ENCODE data around the gene BCR.

Gene BCR

DNA sequence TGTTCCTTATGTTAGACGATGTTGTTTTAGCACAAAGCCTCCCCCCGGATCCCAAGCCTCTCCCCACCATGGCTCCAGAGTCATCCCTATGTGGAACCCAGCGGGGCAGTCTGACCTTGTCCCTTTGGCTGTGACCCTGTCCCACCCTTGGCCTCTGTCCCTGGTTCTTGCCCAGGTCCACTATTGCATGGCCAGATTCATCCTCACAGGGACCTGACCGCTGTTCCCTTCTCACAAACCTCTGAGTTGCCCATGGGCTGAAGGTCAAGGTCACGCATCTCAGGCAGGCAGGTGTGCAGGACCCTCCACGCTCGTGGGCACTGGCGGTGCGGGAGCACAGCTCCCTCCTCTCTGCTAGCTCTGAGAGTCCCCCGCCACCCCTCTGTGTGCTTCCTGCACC is 39.0 kb downstream of the BCR start:
- in situ Hi-C loops (cut with HindIII; ENCODE audit: low sequenced_read_pairs), result no loop called here
- no peak for DNase-seq (ENCODE audit: low read depth, low spot score)
- H3K4me3 ChIP-seq (ENCODE audit: low read depth, low read length), result no peak overlapping the region
- TF ChIP-seq, protein P1, sequence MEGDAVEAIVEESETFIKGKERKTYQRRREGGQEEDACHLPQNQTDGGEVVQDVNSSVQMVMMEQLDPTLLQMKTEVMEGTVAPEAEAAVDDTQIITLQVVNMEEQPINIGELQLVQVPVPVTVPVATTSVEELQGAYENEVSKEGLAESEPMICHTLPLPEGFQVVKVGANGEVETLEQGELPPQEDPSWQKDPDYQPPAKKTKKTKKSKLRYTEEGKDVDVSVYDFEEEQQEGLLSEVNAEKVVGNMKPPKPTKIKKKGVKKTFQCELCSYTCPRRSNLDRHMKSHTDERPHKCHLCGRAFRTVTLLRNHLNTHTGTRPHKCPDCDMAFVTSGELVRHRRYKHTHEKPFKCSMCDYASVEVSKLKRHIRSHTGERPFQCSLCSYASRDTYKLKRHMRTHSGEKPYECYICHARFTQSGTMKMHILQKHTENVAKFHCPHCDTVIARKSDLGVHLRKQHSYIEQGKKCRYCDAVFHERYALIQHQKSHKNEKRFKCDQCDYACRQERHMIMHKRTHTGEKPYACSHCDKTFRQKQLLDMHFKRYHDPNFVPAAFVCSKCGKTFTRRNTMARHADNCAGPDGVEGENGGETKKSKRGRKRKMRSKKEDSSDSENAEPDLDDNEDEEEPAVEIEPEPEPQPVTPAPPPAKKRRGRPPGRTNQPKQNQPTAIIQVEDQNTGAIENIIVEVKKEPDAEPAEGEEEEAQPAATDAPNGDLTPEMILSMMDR (IDR thresholded peaks at IDR 0.05; ENCODE audit: low read depth, low read length), result no peak

DNA sequence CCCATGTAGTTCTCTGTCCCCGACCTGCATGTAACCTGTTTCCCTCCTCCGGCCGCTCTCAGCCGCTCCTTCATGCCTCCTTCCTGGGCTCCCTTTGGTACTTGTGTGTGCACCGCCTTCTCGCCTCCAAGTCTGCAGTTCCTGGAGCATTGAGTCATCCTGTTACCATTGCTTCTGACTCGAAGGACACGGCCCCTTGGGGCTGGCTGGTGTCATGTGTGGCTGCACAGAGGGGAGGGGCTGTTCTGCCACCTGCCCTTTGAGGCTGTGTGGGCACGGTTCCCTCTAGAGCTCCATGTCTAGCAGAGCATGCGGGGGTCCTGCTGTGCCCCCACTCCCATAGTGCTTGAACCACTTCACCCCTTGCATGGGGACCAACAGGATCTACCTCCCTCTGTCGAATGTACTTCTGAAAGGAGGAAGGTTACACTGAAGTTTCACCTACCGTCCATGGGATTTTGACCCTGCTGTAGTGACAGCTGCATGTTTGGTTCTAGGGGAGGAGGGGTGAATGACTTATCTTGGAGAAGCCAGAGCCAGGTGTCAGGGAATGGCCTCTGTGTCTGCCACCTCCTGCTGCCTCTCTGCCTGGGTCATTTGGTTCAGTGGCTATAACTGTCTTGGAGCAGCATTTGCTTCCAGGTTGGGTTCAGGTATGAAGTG is 39.6 kb downstream of the BCR start:
- in situ Hi-C loops (cut with HindIII; ENCODE audit: low sequenced_read_pairs), result no loop called here
- peak; percentile 47 for DNase-seq (ENCODE audit: low read depth, low spot score)
- no peak overlapping the region for H3K4me3 ChIP-seq (ENCODE audit: low read depth, low read length)
- TF ChIP-seq, protein P1 (IDR thresholded peaks at IDR 0.05; ENCODE audit: low read depth, low read length), result no peak

DNA sequence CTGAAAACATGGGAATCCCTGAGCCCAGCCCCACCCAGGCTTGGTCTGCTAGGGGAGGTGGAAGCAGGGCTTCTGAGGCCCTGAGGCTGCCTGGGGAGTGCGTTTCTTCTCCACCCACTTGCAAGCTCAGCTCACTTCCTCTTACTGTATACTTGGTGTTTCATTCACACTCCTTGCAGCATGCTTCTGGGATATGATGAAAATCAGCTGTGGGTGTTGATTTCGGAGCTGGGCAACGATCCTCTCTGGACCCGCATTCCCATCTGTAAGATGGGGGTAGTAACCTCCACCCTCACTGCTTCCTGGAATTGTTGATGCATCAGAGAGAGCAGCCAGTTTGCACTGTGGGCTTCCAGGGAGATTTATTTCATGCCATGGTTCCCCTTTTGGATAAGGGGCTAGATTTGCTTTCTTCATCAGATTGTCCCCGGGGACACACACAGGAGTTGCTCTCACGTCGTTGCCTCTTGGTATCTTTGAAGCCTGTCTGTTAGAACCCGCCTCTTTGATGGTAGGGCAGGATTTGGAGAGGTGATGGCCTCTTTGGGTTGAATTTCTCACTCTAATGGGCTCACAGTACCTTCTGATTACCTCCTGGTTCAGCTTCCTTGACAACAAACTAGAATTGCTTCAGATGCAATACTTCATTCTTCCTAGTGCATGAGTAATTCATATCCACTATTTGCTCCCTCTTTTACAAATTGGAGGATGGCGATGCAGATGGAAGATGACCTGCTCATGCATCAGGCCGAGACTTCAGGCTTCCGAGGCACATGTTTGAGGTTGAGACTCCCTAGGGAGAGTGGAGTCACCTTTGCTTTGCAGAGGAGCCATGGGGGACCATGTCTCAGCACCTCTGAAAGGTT is 40.4 kb downstream of the BCR start:
- DNase-seq (ENCODE audit: low read depth, low spot score), result no peak
- H3K4me3 ChIP-seq (ENCODE audit: low read depth, low read length), result no peak overlapping the region
- TF ChIP-seq, protein P1 (IDR thresholded peaks at IDR 0.05; ENCODE audit: low read depth, low read length), result no peak
- in situ Hi-C loops (cut with HindIII; ENCODE audit: low sequenced_read_pairs), result no loop called here

DNA sequence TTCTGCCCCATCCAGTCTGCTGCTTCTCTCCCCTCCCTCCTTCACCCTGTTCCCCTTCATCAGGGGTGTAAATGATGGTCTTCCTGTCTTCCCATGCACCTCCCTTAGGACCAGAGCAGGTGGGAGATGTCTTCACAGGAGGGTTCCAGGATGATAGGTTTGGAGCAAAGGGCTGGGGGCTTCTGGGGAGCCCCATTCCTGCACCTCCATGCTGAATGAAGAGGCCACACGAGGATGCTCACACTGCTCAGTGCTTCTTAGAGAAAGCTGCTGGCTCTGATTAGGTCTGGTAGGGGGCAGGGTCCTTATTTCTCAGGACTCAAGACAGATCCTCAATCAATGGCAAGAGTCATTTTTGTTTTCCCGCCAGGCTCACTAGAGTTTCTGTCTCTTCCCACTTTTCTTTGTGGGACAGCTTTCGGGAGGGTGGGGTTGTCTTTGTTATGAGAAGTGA is 41.1 kb downstream of the BCR start:
- DNase-seq (ENCODE audit: low read depth, low spot score), result no peak
- in situ Hi-C loops (cut with HindIII; ENCODE audit: low sequenced_read_pairs), result no loop called here
- no peak overlapping the region for H3K4me3 ChIP-seq (ENCODE audit: low read depth, low read length)
- TF ChIP-seq, protein P1 (IDR thresholded peaks at IDR 0.05; ENCODE audit: low read depth, low read length), result no peak

DNA sequence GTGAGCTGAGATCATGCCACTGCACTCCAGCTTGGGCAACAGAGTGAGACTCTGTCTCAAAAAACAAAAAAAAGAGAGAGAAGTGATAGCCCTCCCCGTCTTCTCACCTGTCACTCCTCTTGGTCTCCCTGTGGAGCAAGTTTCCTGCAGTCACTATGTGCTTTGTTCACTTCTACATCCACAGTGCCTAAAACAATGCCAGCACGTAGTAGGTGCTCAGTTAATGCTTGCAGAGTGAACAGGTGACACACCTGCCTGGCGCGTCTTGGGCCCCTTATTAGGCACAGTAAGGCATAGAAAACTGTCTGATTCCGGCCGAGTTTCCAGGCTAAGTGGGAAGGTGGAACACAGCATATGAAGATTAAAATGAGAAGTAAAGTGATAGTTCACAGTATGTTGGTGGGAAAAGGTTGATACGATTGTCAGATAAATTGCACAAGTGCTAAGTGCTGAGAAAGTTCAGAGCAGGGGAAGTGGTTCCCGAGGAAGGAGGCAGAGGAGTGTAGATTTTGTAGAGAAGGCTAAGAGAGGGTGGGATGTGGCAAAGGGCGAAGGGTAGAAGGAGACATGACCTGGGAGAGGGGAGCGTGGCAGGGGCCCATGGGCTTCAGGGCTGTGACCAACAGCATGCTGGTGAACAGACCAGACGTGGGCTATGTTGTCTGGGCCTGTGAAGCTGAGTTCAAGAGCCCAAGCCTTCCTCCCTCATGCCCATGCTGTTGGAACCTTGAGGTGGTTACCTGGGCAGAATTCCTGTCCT is 41.9 kb downstream of the BCR start:
- TF ChIP-seq, protein P1 (IDR thresholded peaks at IDR 0.05; ENCODE audit: low read depth, low read length), result no peak
- in situ Hi-C loops (cut with HindIII; ENCODE audit: low sequenced_read_pairs), result no loop called here
- no peak overlapping the region for H3K4me3 ChIP-seq (ENCODE audit: low read depth, low read length)
- DNase-seq (ENCODE audit: low read depth, low spot score), result no peak

DNA sequence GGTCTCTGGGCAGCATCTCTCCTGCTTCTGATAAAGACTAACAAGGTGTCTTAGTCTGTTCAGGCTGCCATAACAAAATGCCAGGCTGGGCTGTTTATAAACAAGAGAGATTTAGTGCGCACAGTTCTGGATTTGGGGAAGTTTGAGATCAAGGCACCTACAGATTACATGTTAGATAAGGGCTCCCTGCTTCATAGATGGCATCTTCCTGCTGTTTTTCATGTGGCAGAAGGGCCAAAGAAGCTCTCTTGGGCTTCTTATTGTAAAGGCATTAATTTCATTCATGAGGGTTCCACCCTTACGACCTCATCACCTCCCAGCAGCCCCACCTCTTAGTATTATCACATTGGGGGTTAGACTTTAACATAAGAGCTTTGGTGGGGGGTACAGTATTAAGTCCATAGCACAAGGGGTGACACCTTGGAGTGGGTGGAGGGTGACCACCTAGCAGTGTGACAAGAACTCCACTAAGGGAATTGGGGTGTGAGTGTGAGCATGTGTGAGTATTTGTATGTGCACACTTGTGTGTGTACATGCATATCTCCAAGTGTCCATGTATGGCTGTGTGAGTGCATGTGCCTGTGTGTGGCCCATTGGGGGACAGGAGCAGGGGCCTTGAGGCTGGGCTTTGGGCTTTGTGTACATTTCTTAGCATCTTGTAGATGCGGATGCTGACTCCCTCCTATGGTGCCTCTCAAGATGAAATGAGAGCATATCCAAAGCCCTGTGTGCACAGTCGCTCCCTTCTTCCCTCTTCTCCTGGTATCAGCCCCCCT is 42.7 kb downstream of the BCR start:
- no peak for DNase-seq (ENCODE audit: low read depth, low spot score)
- TF ChIP-seq, protein P1 (IDR thresholded peaks at IDR 0.05; ENCODE audit: low read depth, low read length), result no peak
- in situ Hi-C loops (cut with HindIII; ENCODE audit: low sequenced_read_pairs), result no loop called here
- H3K4me3 ChIP-seq (ENCODE audit: low read depth, low read length), result no peak overlapping the region
